Measurements from ENCODE around the gene MAP7D1. TPM values are rescaled to one million over a fixed set of nuclear protein-coding genes. Genes with fewer than 3 reads are reported as not detected.
"Not testable (repeated sequence)": the region's sequence is repeated elsewhere in the genome, so short reads cannot be mapped to it uniquely, and the experiment has no call there.

The MAP7D1 gene
- total RNA-seq, 4 donors from 2014 or later: 147 to 243 (median 172) TPM

GRCh38 chr1:36211307-36211706 lies 55.3 kb downstream of the MAP7D1 start:
- H3K27me3 ChIP-seq: no peaks in the 10 kb centered on the region
- no peak for ATAC-seq
- no peaks in the 10 kb centered on the region for H3K9me3 ChIP-seq
- H3K36me3 ChIP-seq: no peaks in the 10 kb centered on the region
- TF ChIP-seq, protein P1, sequence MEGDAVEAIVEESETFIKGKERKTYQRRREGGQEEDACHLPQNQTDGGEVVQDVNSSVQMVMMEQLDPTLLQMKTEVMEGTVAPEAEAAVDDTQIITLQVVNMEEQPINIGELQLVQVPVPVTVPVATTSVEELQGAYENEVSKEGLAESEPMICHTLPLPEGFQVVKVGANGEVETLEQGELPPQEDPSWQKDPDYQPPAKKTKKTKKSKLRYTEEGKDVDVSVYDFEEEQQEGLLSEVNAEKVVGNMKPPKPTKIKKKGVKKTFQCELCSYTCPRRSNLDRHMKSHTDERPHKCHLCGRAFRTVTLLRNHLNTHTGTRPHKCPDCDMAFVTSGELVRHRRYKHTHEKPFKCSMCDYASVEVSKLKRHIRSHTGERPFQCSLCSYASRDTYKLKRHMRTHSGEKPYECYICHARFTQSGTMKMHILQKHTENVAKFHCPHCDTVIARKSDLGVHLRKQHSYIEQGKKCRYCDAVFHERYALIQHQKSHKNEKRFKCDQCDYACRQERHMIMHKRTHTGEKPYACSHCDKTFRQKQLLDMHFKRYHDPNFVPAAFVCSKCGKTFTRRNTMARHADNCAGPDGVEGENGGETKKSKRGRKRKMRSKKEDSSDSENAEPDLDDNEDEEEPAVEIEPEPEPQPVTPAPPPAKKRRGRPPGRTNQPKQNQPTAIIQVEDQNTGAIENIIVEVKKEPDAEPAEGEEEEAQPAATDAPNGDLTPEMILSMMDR (IDR thresholded peaks at IDR 0.05): no peak
- no peak for TF ChIP-seq POLR2AphosphoS5 (IDR thresholded peaks at IDR 0.05)
- no peak for TF ChIP-seq POLR2A (IDR thresholded peaks at IDR 0.05)
- no peak for TF ChIP-seq EP300 (IDR thresholded peaks at IDR 0.05)
- peaks cover 0 to 20% (median 6%) of the 10 kb centered on the region in 3 donors for H3K4me1 ChIP-seq
- 95 to 97% methylated on average over 3 of the region's 3 CpGs for WGBS, 2 donors (ENCODE audit: low coverage in 1 of 2)
- H3K4me3 ChIP-seq: no peak overlapping the region
- no peak overlapping the region for H3K27ac ChIP-seq

- WGBS, 2 donors (ENCODE audit: low coverage in 1 of 2): 100% methylated on average over 1 of the region's 2 CpGs; no CpG with 5 or more reads in 1 of the 2 donors
- no peak overlapping the region for H3K4me3 ChIP-seq
- no peaks in the 10 kb centered on the region for H3K36me3 ChIP-seq
- H3K27ac ChIP-seq: no peak overlapping the region
- no peak for ATAC-seq
- no peaks in the 10 kb centered on the region for H3K27me3 ChIP-seq
- peaks cover 0 to 15% (median 6%) of the 10 kb centered on the region in 3 donors for H3K4me1 ChIP-seq
- H3K9me3 ChIP-seq: no peaks in the 10 kb centered on the region
- TF ChIP-seq, protein P1 (IDR thresholded peaks at IDR 0.05): no peak
- TF ChIP-seq POLR2AphosphoS5 (IDR thresholded peaks at IDR 0.05) (no peak), EP300 (IDR thresholded peaks at IDR 0.05) (no peak), POLR2A (IDR thresholded peaks at IDR 0.05) (no peak)
Measured at GRCh38 chr1:36211841-36212240, 55.9 kb downstream of the MAP7D1 start.

- ATAC-seq: no peak
- Histone ChIP-seq H3K4me3 (no peak overlapping the region), H3K4me1 (peaks cover 0 to 6% (median 0%) of the 10 kb centered on the region in 3 donors), H3K27me3 (no peaks in the 10 kb centered on the region), H3K36me3 (no peaks in the 10 kb centered on the region), H3K27ac (no peak overlapping the region), H3K9me3 (no peaks in the 10 kb centered on the region)
- 76 to 77% methylated on average over 2 of the region's 2 CpGs for WGBS, 2 donors (ENCODE audit: low coverage in 1 of 2)
- TF ChIP-seq, protein P1 (IDR thresholded peaks at IDR 0.05): no peak
- TF ChIP-seq EP300 (IDR thresholded peaks at IDR 0.05) (no peak), POLR2AphosphoS5 (IDR thresholded peaks at IDR 0.05) (no peak), POLR2A (IDR thresholded peaks at IDR 0.05) (no peak)
Measured at GRCh38 chr1:36212782-36213181, 56.8 kb downstream of the MAP7D1 start.

DNA sequence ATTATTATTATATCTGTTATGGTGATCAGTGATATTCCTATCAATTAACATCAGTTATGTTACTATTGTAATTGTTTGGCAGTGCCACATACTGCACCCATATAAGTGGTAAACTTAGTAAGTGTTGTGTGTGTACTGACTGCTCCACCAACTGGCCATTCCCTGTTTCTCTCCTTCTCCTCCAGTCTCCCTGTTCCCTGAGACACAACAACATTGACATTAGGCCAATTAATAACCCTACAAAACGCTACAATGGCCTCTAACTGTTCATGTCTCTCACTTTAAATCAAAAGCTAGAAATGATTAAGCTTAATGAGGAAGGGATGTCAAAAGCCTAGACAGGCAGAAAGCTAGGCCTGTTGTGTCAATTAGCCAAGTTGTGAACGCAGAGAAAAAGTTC lies 61.7 kb downstream of the MAP7D1 start:
- Histone ChIP-seq H3K36me3 (no peaks in the 10 kb centered on the region), H3K4me3 (no peak overlapping the region), H3K27ac (no peak overlapping the region), H3K27me3 (no peaks in the 10 kb centered on the region), H3K9me3 (no peaks in the 10 kb centered on the region), H3K4me1 (peaks cover 0 to 3% (median 0%) of the 10 kb centered on the region in 3 donors)
- WGBS, 2 donors (ENCODE audit: low coverage in 1 of 2): 44 to 69% methylated on average over 2 of the region's 2 CpGs
- no peak for ATAC-seq
- TF ChIP-seq POLR2A (IDR thresholded peaks at IDR 0.05): no peak
- TF ChIP-seq, protein P1 (IDR thresholded peaks at IDR 0.05): peak in 2 of 4 experiments; percentile 17 to 39

GRCh38 chr1:36221901-36222300 lies 65.9 kb downstream of the MAP7D1 start:
- H3K27me3 ChIP-seq, H3K4me3 ChIP-seq, H3K36me3 ChIP-seq, ATAC-seq, H3K9me3 ChIP-seq: not testable (repeated sequence)
- Histone ChIP-seq H3K27ac (peak overlapping the region in 1 of 4 donors; percentile 98), H3K4me1 (peaks cover 4 to 32% (median 19%) of the 10 kb centered on the region in 3 donors)
- WGBS, 2 donors (ENCODE audit: low coverage in 1 of 2): 100% methylated on average over 3 to 4 of the region's 7 CpGs

Data from gastroesophageal sphincter (tissue), 4 donors.